Stomach (tissue), 4 donors: ENCODE measurements around the gene C1orf185.

Experiments used
- EP300 ChIP-seq: sonication (generic); formaldehyde crosslinking; IDR thresholded peaks from one replicate; pipeline ENCODE4 v1.6.1; 2017; ENCODE audit warnings: antibody characterized with exemption
- POLR2A ChIP-seq, 4 donors: fragments of 450-650 bp; IDR thresholded peaks; one replicate each; pipeline ENCODE4 v1.6.1; 2016; ENCODE audit warnings: antibody characterized with exemption in 4 of 4, control low read depth in 2 of 4, mild to moderate bottlenecking in 1 of 4, moderate library complexity in 1 of 4
- TF ChIP-seq, protein P1 (sequence below), 7 experiments: fragments of 450-650 bp in 4 of 7; fragments of 200-600 bp in 3 of 7; sonication (generic) in 3 of 7; IDR thresholded peaks; one replicate each; pipeline ENCODE4 v1.5.1; 2016 to 2019; ENCODE audit warnings: antibody characterized with exemption in 7 of 7, control low read depth in 2 of 7, mild to moderate bottlenecking in 1 of 7

DNA sequence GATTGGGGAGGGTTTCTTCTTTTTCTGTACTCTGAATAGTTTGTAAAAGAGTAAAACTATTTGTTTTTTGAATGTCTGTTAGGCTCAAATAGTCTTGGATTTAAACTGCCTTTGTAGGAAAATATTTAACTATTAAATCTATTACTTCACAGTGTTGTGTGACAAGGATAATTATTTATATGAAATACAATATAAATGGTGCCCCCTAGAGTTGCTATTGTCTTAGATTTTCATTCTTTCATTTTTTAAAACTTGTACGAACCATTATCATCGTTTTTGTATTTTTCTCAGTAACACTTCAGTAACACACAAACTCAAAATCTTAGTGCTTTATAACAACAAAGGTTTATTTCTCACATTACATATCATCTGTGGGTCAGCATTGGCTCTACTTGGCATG, 37.4 kb downstream of the C1orf185 start:
- no peak for TF ChIP-seq POLR2A (IDR thresholded peaks at IDR 0.05)
- TF ChIP-seq, protein P1, sequence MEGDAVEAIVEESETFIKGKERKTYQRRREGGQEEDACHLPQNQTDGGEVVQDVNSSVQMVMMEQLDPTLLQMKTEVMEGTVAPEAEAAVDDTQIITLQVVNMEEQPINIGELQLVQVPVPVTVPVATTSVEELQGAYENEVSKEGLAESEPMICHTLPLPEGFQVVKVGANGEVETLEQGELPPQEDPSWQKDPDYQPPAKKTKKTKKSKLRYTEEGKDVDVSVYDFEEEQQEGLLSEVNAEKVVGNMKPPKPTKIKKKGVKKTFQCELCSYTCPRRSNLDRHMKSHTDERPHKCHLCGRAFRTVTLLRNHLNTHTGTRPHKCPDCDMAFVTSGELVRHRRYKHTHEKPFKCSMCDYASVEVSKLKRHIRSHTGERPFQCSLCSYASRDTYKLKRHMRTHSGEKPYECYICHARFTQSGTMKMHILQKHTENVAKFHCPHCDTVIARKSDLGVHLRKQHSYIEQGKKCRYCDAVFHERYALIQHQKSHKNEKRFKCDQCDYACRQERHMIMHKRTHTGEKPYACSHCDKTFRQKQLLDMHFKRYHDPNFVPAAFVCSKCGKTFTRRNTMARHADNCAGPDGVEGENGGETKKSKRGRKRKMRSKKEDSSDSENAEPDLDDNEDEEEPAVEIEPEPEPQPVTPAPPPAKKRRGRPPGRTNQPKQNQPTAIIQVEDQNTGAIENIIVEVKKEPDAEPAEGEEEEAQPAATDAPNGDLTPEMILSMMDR (IDR thresholded peaks at IDR 0.05): no peak
- no peak for TF ChIP-seq EP300
